Epithelial cell of esophagus (primary cell): ENCODE data around the gene EIF2S3.

Source experiments
- DNase-seq: peaks from one replicate; pipeline ENCODE4 v3.0.0; 2010; ENCODE audit warnings: low read depth
- H3K4me3 ChIP-seq: 2 replicates; pipeline ENCODE4 v1.5.1; 2011; ENCODE audit warnings: mild to moderate bottlenecking, low read length, control low read depth
- TF ChIP-seq, protein P1 (sequence below): IDR thresholded peaks from 2 replicates; pipeline ENCODE4 v1.5.1; 2011; ENCODE audit warnings: low read depth, mild to moderate bottlenecking, low read length, control low read depth, inconsistent platforms; ENCODE audit not compliant: insufficient read depth; ENCODE audit errors: missing control alignments

EIF2S3 gene

DNA sequence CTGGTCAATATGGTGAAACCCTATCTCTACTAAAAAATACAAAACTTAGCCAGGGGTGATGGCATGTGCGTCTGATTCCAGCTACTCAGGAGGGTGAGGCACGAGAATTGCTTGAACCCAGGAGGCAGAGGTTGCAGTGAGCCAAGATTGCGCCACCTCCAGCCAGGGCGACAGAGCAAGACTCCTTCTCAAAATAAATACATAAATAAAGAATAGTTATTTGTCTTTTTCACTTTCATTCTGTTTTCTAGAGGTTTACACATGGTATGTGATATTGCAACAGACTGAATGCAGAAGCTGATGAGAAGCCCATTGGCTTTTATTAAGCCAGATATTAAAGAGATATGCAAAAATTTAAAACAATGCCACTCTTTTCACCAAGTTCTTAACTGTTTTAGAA, 35.9 kb upstream of the EIF2S3 start:
- H3K4me3 ChIP-seq: no peak overlapping the region
- no peak for DNase-seq
- TF ChIP-seq, protein P1, sequence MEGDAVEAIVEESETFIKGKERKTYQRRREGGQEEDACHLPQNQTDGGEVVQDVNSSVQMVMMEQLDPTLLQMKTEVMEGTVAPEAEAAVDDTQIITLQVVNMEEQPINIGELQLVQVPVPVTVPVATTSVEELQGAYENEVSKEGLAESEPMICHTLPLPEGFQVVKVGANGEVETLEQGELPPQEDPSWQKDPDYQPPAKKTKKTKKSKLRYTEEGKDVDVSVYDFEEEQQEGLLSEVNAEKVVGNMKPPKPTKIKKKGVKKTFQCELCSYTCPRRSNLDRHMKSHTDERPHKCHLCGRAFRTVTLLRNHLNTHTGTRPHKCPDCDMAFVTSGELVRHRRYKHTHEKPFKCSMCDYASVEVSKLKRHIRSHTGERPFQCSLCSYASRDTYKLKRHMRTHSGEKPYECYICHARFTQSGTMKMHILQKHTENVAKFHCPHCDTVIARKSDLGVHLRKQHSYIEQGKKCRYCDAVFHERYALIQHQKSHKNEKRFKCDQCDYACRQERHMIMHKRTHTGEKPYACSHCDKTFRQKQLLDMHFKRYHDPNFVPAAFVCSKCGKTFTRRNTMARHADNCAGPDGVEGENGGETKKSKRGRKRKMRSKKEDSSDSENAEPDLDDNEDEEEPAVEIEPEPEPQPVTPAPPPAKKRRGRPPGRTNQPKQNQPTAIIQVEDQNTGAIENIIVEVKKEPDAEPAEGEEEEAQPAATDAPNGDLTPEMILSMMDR: no peak

DNA sequence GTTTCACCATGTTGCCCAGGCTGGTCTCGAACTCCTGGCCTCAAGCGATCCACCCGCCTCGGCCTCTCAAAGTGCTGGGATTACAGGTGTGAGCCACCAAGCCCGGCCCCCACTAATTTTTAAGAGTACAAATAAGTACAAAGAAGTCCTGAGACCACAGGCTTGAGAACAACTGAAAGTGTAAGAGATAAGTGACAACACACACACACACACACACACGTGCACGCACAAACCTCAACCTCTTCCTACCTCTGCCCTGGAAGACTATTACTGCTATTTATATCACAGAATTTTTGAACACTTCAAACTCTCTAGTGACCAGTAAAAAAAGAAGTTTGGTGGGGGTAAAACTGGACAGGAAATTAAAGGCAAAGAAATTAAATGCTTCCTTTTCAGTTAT, 35.3 kb upstream of the EIF2S3 start:
- H3K4me3 ChIP-seq: no peak overlapping the region
- DNase-seq: no peak
- TF ChIP-seq, protein P1: no peak

DNA sequence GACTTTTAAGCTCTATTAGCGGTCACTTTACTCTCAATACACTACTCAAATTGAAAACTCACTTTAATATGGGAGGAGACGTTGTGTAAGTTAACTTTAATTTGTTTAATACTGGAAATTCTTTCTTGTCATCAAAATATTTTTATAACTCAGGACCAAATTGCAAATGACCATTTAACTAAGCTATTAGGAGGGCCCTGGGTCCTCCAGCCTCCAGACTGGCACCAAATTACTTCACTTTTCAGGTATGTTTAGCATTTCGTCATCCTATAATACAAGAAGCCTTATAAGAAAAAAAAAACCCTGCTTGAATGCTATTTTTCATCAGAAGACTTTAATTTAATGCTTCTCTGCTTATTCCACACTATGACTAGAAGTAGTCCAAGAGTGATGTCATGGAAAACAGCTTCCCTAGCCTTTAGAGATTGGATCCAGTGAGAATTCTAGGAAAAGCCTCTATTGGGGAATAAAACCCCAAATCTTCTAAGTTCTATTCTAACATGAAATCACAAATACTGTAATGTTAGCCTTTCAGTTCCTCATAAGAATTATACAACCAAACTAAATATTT, 34.4 kb upstream of the EIF2S3 start:
- H3K4me3 ChIP-seq: no peak overlapping the region
- TF ChIP-seq, protein P1: no peak
- no peak for DNase-seq

- no peak for DNase-seq
- H3K4me3 ChIP-seq: peak overlapping the region; percentile 72
- TF ChIP-seq, protein P1: no peak
Measured at GRCh38 chrX:24023544-24023943, 31.2 kb upstream of the EIF2S3 start.

GRCh38 chrX:24023972-24024669, 30.6 kb upstream of the EIF2S3 start:
- DNase-seq: no peak
- TF ChIP-seq, protein P1: no peak
- peak overlapping the region; percentile 72 for H3K4me3 ChIP-seq

- TF ChIP-seq, protein P1: no peak
- peak overlapping the region; percentile 72 for H3K4me3 ChIP-seq
- peak; percentile 76 for DNase-seq
Measured at GRCh38 chrX:24024819-24025740, 29.7 kb upstream of the EIF2S3 start.
